GM18858 (cell line): Measurements from ENCODE around the gene TIAM1.
A peak's percentile ranks its signal among the peaks of the same experiment; 100 is the strongest.

Experiments
- ATAC-seq: cut with Tn5 transposase; IDR thresholded peaks from one replicate; pipeline ENCODE4 v1.9.1; 2021; ENCODE audit not compliant: unreplicated experiment

The TIAM1 gene

GRCh38 chr21:31092832-31093625 lies 251.0 kb downstream of the TIAM1 start:
- no peak for ATAC-seq

GRCh38 chr21:31090376-31090775 lies 253.7 kb downstream of the TIAM1 start:
- ATAC-seq = no peak

- no peak for ATAC-seq
Measured at GRCh38 chr21:31088474-31088751, 255.6 kb downstream of the TIAM1 start.

- ATAC-seq = no peak
Measured at GRCh38 chr21:31087639-31088473, 256.2 kb downstream of the TIAM1 start.

GRCh38 chr21:31084689-31085088 lies 259.4 kb downstream of the TIAM1 start:
- no peak for ATAC-seq

GRCh38 chr21:31078796-31079195 lies 265.3 kb downstream of the TIAM1 start:
- peak; percentile 96 for ATAC-seq

GRCh38 chr21:31078216-31078615 lies 265.8 kb downstream of the TIAM1 start:
- ATAC-seq = no peak

- ATAC-seq = no peak
Measured at GRCh38 chr21:31075848-31076247, 268.2 kb downstream of the TIAM1 start.

GRCh38 chr21:31072533-31072932 lies 271.5 kb downstream of the TIAM1 start:
- ATAC-seq = no peak
